Measurements from ENCODE around the gene ZNF598. TPM values are rescaled to one million over a fixed set of nuclear protein-coding genes. Genes with fewer than 3 reads are reported as not detected.

Gene ZNF598
- total RNA-seq, 1 experiment from 2014 or later = 70.9 TPM

GRCh38 chr16:2030036-2030435 is 20.4 kb upstream of the ZNF598 start:
- Mint-ChIP-seq H3K4me1 (peaks cover 7% of the 10 kb centered on the region in 2 experiments; a peak in 2 of 4 replicates), H3K4me3 (no peak overlapping the region), H3K27me3 (ENCODE audit: low read depth) (peaks cover 20% of the 10 kb centered on the region), H3K36me3 (ENCODE audit: insufficient read depth in 1 of 3, low read depth in 3 of 3) (no peaks in the 10 kb centered on the region), H3K9me3 (no peaks in the 10 kb centered on the region), H3K27ac (no peak overlapping the region)
- H2BK120ac ChIP-seq (ENCODE audit: low read depth, low read length, poor library complexity, severe bottlenecking) = no peak overlapping the region
- H3K27me3 ChIP-seq (ENCODE audit: insufficient read depth, low read length) = peaks cover 7% of the 10 kb centered on the region; the same call in 1 of the 2 replicates
- H3K4ac ChIP-seq (ENCODE audit: low read depth, low read length) = no peak overlapping the region
- H3T11ph ChIP-seq (ENCODE audit: low read length) = no peak overlapping the region
- no peak overlapping the region for H2AFZ ChIP-seq (ENCODE audit: low read length)
- no peak overlapping the region for H3K23ac ChIP-seq (ENCODE audit: insufficient read length, low read depth, low read length)
- no peak overlapping the region for H2BK15ac ChIP-seq (ENCODE audit: low read depth, low read length)
- no peak overlapping the region for H4K8ac ChIP-seq (replicated peaks; ENCODE audit: insufficient read length, low read depth, low read length)
- no peak overlapping the region for H3K4me2 ChIP-seq (ENCODE audit: insufficient read depth, insufficient read length, low read length)
- no peak overlapping the region for H2AK5ac ChIP-seq (ENCODE audit: insufficient read length, low read length)
- no peak overlapping the region for H3K18ac ChIP-seq (ENCODE audit: insufficient read length, low read depth, low read length)
- H3K79me1 ChIP-seq (ENCODE audit: insufficient read depth, low read depth, low read length, poor library complexity, severe bottlenecking) = no peaks in the 10 kb centered on the region
- no peaks in the 10 kb centered on the region for H3K79me2 ChIP-seq (ENCODE audit: insufficient read depth, low read length)
- H4K91ac ChIP-seq (ENCODE audit: insufficient read length, low read depth, low read length) = no peak overlapping the region
- H3K14ac ChIP-seq (ENCODE audit: insufficient read depth, low read length) = no peak overlapping the region
- H4K20me1 ChIP-seq (ENCODE audit: control insufficient read depth, insufficient read depth, insufficient read length) = no peaks in the 10 kb centered on the region
- WGBS (ENCODE audit: extremely low coverage, insufficient read length, low lambda C conversion rate) = no CpG with 5 or more reads among the region's 11 CpGs
- TF ChIP-seq, protein P1, sequence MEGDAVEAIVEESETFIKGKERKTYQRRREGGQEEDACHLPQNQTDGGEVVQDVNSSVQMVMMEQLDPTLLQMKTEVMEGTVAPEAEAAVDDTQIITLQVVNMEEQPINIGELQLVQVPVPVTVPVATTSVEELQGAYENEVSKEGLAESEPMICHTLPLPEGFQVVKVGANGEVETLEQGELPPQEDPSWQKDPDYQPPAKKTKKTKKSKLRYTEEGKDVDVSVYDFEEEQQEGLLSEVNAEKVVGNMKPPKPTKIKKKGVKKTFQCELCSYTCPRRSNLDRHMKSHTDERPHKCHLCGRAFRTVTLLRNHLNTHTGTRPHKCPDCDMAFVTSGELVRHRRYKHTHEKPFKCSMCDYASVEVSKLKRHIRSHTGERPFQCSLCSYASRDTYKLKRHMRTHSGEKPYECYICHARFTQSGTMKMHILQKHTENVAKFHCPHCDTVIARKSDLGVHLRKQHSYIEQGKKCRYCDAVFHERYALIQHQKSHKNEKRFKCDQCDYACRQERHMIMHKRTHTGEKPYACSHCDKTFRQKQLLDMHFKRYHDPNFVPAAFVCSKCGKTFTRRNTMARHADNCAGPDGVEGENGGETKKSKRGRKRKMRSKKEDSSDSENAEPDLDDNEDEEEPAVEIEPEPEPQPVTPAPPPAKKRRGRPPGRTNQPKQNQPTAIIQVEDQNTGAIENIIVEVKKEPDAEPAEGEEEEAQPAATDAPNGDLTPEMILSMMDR (conservative IDR thresholded peaks at IDR 0.05) = no peak
- H3K9me3 ChIP-seq (ENCODE audit: control insufficient read depth, low read depth, low read length) = no peaks in the 10 kb centered on the region
- H3K56ac ChIP-seq (ENCODE audit: insufficient read length, low read depth, low read length) = no peak overlapping the region
- no peak overlapping the region for H3K27ac ChIP-seq (ENCODE audit: insufficient read length, low read depth, low read length)
- peaks cover 3% of the 10 kb centered on the region for H3K23me2 ChIP-seq (ENCODE audit: insufficient read length, low read depth, low read length, poor library complexity, severe bottlenecking)
- H4K5ac ChIP-seq (ENCODE audit: insufficient read length, low read depth, low read length) = no peak overlapping the region
- H2BK20ac ChIP-seq (ENCODE audit: low read depth, low read length, poor library complexity, severe bottlenecking) = no peak overlapping the region
- H2BK12ac ChIP-seq (ENCODE audit: insufficient read length, low read depth, low read length) = no peak overlapping the region
- H2BK5ac ChIP-seq (ENCODE audit: insufficient read length, low read length) = no peak overlapping the region
- no peak overlapping the region for H3K9ac ChIP-seq (ENCODE audit: extremely low read depth, insufficient read length, low read length)
- no peaks in the 10 kb centered on the region for H3K4me1 ChIP-seq (ENCODE audit: insufficient read depth, low read length)
- DNase-seq = no peak
